ENCODE results near the gene HOXC4.

Gene HOXC4

DNA sequence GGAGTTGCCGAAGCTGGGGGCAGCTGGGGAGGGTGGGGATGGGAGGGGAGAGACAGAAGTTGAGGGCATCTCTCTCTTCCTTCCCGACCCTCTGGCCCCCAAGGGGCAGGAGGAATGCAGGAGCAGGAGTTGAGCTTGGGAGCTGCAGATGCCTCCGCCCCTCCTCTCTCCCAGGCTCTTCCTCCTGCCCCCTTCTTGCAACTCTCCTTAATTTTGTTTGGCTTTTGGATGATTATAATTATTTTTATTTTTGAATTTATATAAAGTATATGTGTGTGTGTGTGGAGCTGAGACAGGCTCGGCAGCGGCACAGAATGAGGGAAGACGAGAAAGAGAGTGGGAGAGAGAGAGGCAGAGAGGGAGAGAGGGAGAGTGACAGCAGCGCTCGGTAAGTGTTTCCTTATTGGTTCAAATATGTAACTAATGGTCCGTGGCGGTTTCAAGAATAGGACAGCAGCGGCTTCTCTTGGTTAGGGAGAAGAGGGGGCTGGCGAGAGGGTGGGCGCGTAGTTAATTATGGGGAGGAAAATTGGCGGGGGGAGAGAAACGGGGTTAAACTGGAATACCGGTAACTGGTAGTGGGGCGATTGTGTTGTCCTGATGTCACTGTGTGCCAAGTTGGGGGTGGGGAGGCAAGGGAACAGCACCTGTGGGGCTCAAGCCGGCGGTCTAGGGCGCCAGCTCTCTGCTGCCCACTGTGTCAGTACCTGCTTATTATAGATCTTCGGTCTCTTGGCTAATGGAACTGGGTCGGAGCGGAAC lies 36.4 kb upstream of the HOXC4 start (continued):
- TF ChIP-seq, protein P1, sequence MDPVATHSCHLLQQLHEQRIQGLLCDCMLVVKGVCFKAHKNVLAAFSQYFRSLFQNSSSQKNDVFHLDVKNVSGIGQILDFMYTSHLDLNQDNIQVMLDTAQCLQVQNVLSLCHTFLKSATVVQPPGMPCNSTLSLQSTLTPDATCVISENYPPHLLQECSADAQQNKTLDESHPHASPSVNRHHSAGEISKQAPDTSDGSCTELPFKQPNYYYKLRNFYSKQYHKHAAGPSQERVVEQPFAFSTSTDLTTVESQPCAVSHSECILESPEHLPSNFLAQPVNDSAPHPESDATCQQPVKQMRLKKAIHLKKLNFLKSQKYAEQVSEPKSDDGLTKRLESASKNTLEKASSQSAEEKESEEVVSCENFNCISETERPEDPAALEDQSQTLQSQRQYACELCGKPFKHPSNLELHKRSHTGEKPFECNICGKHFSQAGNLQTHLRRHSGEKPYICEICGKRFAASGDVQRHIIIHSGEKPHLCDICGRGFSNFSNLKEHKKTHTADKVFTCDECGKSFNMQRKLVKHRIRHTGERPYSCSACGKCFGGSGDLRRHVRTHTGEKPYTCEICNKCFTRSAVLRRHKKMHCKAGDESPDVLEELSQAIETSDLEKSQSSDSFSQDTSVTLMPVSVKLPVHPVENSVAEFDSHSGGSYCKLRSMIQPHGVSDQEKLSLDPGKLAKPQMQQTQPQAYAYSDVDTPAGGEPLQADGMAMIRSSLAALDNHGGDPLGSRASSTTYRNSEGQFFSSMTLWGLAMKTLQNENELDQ (tag by site-specific recombination; IDR thresholded peaks at IDR 0.05; ENCODE audit: low read depth): no peak
- TF ChIP-seq ZNF707 (tag by site-specific recombination; IDR thresholded peaks at IDR 0.05): no peak
- TF ChIP-seq ZSCAN30 (tag by site-specific recombination; IDR thresholded peaks at IDR 0.05): peak; percentile 57; the same call in 1 of the 2 replicates
- no peak for TF ChIP-seq ZNF174 (tag by site-specific recombination; IDR thresholded peaks at IDR 0.05)
- peak; percentile 64 for TF ChIP-seq SP2 (tag by site-specific recombination; IDR thresholded peaks at IDR 0.05)
- no peak for TF ChIP-seq ZNF133 (tag by site-specific recombination; IDR thresholded peaks at IDR 0.05)
- no peak for TF ChIP-seq ZNF155 (tag by site-specific recombination; IDR thresholded peaks at IDR 0.05)
- TF ChIP-seq ZNF214 (tag by site-specific recombination; IDR thresholded peaks at IDR 0.05; ENCODE audit: borderline replicate concordance): no peak
- peak; percentile 38 for TF ChIP-seq ZNF510 (tag by site-specific recombination; IDR thresholded peaks at IDR 0.05; ENCODE audit: insufficient replicate concordance)
- TF ChIP-seq ZFHX2 (tag by site-specific recombination; conservative IDR thresholded peaks at IDR 0.05): peak; percentile 53
- TF ChIP-seq ZBTB20 (tag by site-specific recombination; IDR thresholded peaks at IDR 0.05): no peak; the same call in 1 of the 2 replicates
- TF ChIP-seq, protein P2, sequence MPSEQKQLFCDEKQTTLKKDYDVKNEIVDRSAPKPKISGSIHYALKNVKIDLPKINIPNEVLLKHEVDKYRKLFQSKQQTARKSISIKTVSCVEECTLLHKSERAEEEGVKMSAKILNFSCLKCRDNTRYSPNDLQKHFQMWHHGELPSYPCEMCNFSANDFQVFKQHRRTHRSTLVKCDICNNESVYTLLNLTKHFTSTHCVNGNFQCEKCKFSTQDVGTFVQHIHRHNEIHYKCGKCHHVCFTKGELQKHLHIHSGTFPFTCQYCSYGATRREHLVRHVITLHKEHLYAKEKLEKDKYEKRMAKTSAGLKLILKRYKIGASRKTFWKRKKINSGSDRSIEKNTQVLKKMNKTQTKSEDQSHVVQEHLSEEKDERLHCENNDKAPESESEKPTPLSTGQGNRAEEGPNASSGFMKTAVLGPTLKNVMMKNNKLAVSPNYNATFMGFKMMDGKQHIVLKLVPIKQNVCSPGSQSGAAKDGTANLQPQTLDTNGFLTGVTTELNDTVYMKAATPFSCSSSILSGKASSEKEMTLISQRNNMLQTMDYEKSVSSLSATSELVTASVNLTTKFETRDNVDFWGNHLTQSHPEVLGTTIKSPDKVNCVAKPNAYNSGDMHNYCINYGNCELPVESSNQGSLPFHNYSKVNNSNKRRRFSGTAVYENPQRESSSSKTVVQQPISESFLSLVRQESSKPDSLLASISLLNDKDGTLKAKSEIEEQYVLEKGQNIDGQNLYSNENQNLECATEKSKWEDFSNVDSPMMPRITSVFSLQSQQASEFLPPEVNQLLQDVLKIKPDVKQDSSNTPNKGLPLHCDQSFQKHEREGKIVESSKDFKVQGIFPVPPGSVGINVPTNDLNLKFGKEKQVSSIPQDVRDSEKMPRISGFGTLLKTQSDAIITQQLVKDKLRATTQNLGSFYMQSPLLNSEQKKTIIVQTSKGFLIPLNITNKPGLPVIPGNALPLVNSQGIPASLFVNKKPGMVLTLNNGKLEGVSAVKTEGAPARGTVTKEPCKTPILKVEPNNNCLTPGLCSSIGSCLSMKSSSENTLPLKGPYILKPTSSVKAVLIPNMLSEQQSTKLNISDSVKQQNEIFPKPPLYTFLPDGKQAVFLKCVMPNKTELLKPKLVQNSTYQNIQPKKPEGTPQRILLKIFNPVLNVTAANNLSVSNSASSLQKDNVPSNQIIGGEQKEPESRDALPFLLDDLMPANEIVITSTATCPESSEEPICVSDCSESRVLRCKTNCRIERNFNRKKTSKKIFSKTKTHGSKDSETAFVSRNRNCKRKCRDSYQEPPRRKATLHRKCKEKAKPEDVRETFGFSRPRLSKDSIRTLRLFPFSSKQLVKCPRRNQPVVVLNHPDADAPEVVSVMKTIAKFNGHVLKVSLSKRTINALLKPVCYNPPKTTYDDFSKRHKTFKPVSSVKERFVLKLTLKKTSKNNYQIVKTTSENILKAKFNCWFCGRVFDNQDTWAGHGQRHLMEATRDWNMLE (tag by site-specific recombination; conservative IDR thresholded peaks at IDR 0.05; ENCODE audit: low read depth): no peak
- no peak for TF ChIP-seq ZNF473 (tag by site-specific recombination; IDR thresholded peaks at IDR 0.05)
- TF ChIP-seq, protein P3, sequence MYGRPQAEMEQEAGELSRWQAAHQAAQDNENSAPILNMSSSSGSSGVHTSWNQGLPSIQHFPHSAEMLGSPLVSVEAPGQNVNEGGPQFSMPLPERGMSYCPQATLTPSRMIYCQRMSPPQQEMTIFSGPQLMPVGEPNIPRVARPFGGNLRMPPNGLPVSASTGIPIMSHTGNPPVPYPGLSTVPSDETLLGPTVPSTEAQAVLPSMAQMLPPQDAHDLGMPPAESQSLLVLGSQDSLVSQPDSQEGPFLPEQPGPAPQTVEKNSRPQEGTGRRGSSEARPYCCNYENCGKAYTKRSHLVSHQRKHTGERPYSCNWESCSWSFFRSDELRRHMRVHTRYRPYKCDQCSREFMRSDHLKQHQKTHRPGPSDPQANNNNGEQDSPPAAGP (tag by site-specific recombination; IDR thresholded peaks at IDR 0.05): peak; percentile 33; the same call in 1 of the 2 replicates
- no peak for TF ChIP-seq ZNF843 (tag by site-specific recombination; IDR thresholded peaks at IDR 0.05)
- TF ChIP-seq ZBTB17 (tag by site-specific recombination; IDR thresholded peaks at IDR 0.05): peak; percentile 87
- TF ChIP-seq, protein P4, sequence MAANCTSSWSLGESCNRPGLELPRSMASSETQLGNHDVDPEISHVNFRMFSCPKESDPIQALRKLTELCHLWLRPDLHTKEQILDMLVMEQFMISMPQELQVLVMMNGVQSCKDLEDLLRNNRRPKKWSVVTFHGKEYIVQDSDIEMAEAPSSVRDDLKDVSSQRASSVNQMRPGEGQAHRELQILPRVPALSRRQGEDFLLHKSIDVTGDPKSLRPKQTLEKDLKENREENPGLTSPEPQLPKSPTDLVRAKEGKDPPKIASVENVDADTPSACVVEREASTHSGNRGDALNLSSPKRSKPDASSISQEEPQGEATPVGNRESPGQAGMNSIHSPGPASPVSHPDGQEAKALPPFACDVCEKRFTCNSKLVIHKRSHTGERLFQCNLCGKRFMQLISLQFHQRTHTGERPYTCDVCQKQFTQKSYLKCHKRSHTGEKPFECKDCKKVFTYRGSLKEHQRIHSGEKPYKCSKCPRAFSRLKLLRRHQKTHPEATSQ (tag by site-specific recombination; IDR thresholded peaks at IDR 0.05): 0 out of 2 replicates have a peak, but pooled peaks have one; percentile 38
- peak; percentile 94 for TF ChIP-seq SP7 (tag by site-specific recombination; IDR thresholded peaks at IDR 0.05)
- TF ChIP-seq ZNF664 (tag by site-specific recombination; IDR thresholded peaks at IDR 0.05): no peak
- TF ChIP-seq ZNF311 (tag by site-specific recombination; IDR thresholded peaks at IDR 0.05; ENCODE audit: borderline replicate concordance): no peak
- TF ChIP-seq, protein P5, sequence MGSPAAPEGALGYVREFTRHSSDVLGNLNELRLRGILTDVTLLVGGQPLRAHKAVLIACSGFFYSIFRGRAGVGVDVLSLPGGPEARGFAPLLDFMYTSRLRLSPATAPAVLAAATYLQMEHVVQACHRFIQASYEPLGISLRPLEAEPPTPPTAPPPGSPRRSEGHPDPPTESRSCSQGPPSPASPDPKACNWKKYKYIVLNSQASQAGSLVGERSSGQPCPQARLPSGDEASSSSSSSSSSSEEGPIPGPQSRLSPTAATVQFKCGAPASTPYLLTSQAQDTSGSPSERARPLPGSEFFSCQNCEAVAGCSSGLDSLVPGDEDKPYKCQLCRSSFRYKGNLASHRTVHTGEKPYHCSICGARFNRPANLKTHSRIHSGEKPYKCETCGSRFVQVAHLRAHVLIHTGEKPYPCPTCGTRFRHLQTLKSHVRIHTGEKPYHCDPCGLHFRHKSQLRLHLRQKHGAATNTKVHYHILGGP (tag by site-specific recombination; IDR thresholded peaks at IDR 0.05): no peak
- TF ChIP-seq, protein P6, sequence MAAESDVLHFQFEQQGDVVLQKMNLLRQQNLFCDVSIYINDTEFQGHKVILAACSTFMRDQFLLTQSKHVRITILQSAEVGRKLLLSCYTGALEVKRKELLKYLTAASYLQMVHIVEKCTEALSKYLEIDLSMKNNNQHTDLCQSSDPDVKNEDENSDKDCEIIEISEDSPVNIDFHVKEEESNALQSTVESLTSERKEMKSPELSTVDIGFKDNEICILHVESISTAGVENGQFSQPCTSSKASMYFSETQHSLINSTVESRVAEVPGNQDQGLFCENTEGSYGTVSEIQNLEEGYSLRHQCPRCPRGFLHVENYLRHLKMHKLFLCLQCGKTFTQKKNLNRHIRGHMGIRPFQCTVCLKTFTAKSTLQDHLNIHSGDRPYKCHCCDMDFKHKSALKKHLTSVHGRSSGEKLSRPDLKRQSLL (tag by site-specific recombination; IDR thresholded peaks at IDR 0.05): 0 out of 2 replicates have a peak, but pooled peaks have one; percentile 33
- TF ChIP-seq BCL11B (tag by site-specific recombination; IDR thresholded peaks at IDR 0.05; ENCODE audit: low read depth): peak; percentile 67; the same call in 1 of the 2 replicates
- TF ChIP-seq KLF1 (tag by site-specific recombination; IDR thresholded peaks at IDR 0.05): no peak; the same call in 1 of the 2 replicates
- no peak for TF ChIP-seq SALL2 (tag by site-specific recombination; IDR thresholded peaks at IDR 0.05; ENCODE audit: borderline replicate concordance)
- no peak for TF ChIP-seq TRIM28 (IDR thresholded peaks at IDR 0.05; ENCODE audit: borderline replicate concordance, low read length)
- TF ChIP-seq ZNF184 (tag by site-specific recombination; IDR thresholded peaks at IDR 0.05): no peak
- TF ChIP-seq KLF16 (tag by site-specific recombination; IDR thresholded peaks at IDR 0.05): no peak

Data from HEK293 (cell line).